Fibroblast of skin of right quadriceps (primary cell): ENCODE results near the gene TUBB8B.
"Not testable (repeated sequence)": the region's sequence is repeated elsewhere in the genome, so short reads cannot be mapped to it uniquely, and the experiment has no call there.

Source experiments
- DNase-seq: peaks from one replicate; pipeline ENCODE4 v3.0.0-alpha.2; 2013

Gene TUBB8B

DNA sequence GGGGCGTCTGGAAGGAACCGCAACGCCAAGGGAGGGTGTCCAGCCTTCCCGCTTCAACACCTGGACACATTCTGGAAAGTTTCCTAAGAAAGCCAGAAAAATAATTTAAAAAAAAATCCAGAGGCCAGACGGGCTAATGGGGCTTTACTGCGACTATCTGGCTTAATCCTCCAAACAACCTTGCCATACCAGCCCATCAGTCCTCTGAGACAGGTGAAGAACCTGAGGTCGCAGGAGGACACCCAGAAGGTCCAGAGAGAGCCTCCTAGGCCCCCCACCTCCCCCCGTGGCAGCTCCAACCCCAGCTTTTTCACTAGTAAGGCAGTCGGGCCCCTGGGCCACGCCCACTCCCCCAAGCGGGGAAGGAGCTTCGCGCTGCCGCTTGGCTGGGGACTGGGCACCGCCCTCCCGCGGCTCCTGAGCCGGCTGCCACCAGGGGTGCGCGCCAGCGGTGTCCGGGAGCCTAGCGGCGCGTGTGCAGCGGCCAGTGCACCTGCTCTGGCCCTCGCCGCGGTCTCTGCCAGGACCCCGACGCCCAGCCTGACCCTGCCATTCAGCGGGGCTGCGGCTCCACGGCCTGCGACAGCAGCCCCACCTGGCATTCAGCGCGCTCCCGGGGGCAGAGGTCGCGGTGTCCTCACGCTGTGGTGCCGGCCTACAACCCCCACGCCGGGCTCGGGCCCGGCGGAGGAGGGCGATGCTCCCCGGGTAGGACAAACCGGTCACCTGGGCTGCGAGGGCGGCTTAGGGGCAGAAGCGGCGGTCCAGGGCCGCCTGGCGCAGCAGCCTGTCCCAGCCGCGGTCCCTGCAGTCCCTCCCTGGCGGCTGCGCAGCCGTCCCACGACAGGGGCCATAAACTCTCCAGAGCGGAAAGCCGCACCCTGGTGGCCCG lies 37.8 kb downstream of the TUBB8B start:
- not testable (repeated sequence) for DNase-seq

GRCh38 chr18:10624-11184 lies 38.7 kb downstream of the TUBB8B start:
- not testable (repeated sequence) for DNase-seq

DNA sequence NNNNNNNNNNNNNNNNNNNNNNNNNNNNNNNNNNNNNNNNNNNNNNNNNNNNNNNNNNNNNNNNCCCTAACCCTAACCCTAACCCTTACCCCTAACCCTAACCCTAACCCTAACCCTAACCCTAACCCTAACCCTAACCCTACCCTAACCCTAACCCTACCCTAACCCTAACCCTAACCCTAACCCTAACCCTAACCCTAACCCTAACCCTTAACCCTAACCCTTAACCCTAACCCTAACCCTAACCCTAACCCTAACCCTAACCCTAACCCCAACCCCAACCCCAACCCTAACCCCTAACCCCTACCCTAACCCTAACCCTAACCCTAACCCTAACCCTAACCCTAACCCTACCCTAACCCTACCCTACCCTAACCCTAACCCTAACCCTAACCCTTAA lies 39.5 kb downstream of the TUBB8B start:
- DNase-seq = not testable (repeated sequence)
